ENCODE measurements around the gene TET1.

- TF ChIP-seq POLR2AphosphoS5 (IDR thresholded peaks at IDR 0.05; ENCODE audit: insufficient read depth in 1 of 2, low read depth in 1 of 2), result no peak
- no peak for TF ChIP-seq CTCF (IDR thresholded peaks at IDR 0.05)
- no peak for TF ChIP-seq POLR2A (IDR thresholded peaks at IDR 0.05)
Observed at GRCh38 chr10:68604441-68604840, 44.3 kb downstream of the TET1 start.
